ENCODE results near the gene BMP8A.
"Not testable (repeated sequence)": the region's sequence is repeated elsewhere in the genome, so short reads cannot be mapped to it uniquely, and the experiment has no call there.

Gene BMP8A

DNA sequence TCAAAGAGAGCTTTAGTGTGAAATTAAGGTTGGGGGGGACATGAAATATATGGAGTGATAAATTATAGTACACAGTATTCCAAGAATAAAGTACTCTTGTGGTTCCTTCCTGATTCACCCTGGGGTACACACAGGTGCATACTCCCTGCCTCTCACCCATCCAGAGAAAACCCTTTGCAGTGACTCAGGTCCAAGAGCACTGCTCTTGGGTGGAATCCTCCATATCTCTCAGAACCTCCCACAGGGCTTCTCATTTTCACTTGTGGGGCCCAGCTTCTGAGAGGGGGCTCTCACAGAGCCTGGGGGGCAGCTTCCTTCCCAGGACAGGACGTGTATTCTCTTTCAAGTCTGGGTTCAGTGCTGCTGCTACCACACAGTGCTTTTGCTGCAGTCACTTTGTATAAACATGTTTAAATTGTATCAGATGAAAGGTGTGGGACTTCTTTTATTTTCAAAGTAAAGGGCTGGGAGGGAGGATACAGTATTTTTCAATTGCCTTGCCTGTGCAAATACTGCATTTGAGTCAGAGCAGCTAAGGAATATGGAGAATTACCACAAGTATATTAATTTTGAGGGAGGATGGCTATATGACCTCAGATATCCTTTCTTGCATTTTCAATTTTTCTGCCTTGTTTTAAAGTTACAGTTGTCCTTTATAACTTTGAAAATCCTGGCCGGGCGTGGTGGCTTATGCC lies 24.9 kb upstream of the BMP8A start:
- TF ChIP-seq, protein P1, sequence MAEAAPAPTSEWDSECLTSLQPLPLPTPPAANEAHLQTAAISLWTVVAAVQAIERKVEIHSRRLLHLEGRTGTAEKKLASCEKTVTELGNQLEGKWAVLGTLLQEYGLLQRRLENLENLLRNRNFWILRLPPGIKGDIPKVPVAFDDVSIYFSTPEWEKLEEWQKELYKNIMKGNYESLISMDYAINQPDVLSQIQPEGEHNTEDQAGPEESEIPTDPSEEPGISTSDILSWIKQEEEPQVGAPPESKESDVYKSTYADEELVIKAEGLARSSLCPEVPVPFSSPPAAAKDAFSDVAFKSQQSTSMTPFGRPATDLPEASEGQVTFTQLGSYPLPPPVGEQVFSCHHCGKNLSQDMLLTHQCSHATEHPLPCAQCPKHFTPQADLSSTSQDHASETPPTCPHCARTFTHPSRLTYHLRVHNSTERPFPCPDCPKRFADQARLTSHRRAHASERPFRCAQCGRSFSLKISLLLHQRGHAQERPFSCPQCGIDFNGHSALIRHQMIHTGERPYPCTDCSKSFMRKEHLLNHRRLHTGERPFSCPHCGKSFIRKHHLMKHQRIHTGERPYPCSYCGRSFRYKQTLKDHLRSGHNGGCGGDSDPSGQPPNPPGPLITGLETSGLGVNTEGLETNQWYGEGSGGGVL (tag by site-specific recombination; IDR thresholded peaks at IDR 0.05) = no peak
- TF ChIP-seq, protein P2, sequence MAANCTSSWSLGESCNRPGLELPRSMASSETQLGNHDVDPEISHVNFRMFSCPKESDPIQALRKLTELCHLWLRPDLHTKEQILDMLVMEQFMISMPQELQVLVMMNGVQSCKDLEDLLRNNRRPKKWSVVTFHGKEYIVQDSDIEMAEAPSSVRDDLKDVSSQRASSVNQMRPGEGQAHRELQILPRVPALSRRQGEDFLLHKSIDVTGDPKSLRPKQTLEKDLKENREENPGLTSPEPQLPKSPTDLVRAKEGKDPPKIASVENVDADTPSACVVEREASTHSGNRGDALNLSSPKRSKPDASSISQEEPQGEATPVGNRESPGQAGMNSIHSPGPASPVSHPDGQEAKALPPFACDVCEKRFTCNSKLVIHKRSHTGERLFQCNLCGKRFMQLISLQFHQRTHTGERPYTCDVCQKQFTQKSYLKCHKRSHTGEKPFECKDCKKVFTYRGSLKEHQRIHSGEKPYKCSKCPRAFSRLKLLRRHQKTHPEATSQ (tag by site-specific recombination; IDR thresholded peaks at IDR 0.05) = no peak
- TF ChIP-seq ZNF426 (tag by site-specific recombination; IDR thresholded peaks at IDR 0.05) (no peak), ZNF837 (tag by site-specific recombination; IDR thresholded peaks at IDR 0.05) (no peak)
- TF ChIP-seq, protein P3, sequence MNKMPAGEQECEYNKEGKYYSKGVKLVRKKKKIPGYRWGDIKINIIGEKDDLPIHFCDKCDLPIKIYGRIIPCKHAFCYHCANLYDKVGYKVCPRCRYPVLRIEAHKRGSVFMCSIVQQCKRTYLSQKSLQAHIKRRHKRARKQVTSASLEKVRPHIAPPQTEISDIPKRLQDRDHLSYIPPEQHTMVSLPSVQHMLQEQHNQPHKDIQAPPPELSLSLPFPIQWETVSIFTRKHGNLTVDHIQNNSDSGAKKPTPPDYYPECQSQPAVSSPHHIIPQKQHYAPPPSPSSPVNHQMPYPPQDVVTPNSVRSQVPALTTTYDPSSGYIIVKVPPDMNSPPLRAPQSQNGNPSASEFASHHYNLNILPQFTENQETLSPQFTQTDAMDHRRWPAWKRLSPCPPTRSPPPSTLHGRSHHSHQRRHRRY (tag by site-specific recombination; IDR thresholded peaks at IDR 0.05) = no peak
- Histone ChIP-seq H3K4me3 (ENCODE audit: low read depth, low read length) (no peak overlapping the region), H3K9me3 (ENCODE audit: control insufficient read depth, insufficient read depth, low read depth, low read length) (no peaks in the 10 kb centered on the region), H3K36me3 (ENCODE audit: control insufficient read depth in 2 of 2, insufficient read depth in 1 of 2, low read length in 2 of 2) (peaks cover 36 to 96% of the 10 kb centered on the region in 2 experiments), H3K27ac (ENCODE audit: extremely low read depth, low read depth, low read length) (no peak overlapping the region), H3K4me1 (ENCODE audit: control insufficient read depth, insufficient read depth, low read length) (no peaks in the 10 kb centered on the region)
- ChIA-PET POLR2A (no interaction called here), CTCF (interaction anchor here (0.5 to 0.9 kb wide), 2 partner anchors 72 to 273 kb away, joined by 3 read pairs; no protein-coding TSS in a partner anchor)

DNA sequence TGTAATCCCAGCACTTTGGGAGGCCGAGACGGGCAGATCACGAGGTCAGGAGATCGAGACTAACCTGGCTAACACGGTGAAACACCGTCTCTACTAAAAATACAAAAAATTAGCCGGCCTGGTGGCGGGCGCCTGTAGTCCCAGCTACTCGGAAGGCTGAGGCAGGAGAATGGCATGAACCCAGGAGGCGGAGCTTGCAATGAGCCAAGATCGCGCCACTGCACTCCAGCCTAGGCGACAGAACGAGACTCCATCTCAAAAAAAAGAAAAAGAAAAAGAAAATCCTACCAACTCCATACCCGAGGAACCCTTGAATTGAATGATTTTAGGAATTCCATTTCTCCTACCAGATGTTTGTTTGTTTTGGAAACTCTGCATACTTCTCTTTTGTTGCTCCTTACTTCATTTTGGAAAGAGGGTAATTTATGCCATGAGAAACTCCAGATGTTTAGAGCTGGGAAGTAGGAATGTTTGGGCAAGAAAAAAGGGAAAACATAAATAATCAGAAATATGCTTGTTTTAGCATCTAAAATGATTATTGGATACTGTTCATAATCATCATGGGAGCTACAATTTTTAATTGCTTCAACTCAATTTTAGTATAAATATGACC lies 24.2 kb upstream of the BMP8A start:
- POLR2A ChIA-PET; H3K9me3 ChIP-seq (ENCODE audit: control insufficient read depth, insufficient read depth, low read depth, low read length); H3K4me3 ChIP-seq (ENCODE audit: low read depth, low read length); H3K27ac ChIP-seq (ENCODE audit: extremely low read depth, low read depth, low read length); H3K4me1 ChIP-seq (ENCODE audit: control insufficient read depth, insufficient read depth, low read length): not testable (repeated sequence)
- CTCF ChIA-PET = interaction anchor here (1.2 kb wide), 1 partner anchor 72 kb away, joined by 7 read pairs; no protein-coding TSS in a partner anchor
- peaks cover 33 to 96% of the 10 kb centered on the region in 2 experiments for H3K36me3 ChIP-seq (ENCODE audit: control insufficient read depth in 2 of 2, insufficient read depth in 1 of 2, low read length in 2 of 2)

DNA sequence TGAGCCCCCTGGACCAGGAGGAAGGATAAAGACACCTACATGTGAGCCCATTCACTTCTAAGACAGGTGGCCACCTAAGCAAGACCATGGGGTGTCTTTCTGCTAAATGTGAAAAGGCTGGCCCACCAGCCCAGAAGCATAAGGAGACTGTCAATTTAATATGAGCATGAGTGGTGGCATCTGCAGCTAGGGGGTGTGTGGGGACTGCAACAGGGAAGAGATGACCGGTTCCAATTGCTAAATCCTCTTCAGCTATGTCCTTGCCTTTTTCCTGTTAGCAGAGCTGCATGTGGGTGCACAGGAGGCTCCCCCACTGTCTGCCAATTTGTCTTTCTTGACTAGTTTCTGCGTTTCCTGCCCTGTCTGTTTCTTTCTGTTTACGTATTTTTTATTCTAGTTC lies 22.3 kb upstream of the BMP8A start:
- TF ChIP-seq, protein P4, sequence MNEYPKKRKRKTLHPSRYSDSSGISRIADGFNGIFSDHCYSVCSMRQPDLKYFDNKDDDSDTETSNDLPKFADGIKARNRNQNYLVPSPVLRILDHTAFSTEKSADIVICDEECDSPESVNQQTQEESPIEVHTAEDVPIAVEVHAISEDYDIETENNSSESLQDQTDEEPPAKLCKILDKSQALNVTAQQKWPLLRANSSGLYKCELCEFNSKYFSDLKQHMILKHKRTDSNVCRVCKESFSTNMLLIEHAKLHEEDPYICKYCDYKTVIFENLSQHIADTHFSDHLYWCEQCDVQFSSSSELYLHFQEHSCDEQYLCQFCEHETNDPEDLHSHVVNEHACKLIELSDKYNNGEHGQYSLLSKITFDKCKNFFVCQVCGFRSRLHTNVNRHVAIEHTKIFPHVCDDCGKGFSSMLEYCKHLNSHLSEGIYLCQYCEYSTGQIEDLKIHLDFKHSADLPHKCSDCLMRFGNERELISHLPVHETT (tag by site-specific recombination; IDR thresholded peaks at IDR 0.05) = no peak
- TF ChIP-seq, protein P5, sequence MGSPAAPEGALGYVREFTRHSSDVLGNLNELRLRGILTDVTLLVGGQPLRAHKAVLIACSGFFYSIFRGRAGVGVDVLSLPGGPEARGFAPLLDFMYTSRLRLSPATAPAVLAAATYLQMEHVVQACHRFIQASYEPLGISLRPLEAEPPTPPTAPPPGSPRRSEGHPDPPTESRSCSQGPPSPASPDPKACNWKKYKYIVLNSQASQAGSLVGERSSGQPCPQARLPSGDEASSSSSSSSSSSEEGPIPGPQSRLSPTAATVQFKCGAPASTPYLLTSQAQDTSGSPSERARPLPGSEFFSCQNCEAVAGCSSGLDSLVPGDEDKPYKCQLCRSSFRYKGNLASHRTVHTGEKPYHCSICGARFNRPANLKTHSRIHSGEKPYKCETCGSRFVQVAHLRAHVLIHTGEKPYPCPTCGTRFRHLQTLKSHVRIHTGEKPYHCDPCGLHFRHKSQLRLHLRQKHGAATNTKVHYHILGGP (tag by site-specific recombination; IDR thresholded peaks at IDR 0.05) = no peak
- TF ChIP-seq, protein P6, sequence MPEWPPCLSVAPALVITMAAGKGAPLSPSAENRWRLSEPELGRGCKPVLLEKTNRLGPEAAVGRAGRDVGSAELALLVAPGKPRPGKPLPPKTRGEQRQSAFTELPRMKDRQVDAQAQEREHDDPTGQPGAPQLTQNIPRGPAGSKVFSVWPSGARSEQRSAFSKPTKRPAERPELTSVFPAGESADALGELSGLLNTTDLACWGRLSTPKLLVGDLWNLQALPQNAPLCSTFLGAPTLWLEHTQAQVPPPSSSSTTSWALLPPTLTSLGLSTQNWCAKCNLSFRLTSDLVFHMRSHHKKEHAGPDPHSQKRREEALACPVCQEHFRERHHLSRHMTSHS (tag by site-specific recombination; IDR thresholded peaks at IDR 0.05) = no peak
- no peak for TF ChIP-seq ZNF311 (tag by site-specific recombination; IDR thresholded peaks at IDR 0.05; ENCODE audit: borderline replicate concordance)
- TF ChIP-seq, protein P7, sequence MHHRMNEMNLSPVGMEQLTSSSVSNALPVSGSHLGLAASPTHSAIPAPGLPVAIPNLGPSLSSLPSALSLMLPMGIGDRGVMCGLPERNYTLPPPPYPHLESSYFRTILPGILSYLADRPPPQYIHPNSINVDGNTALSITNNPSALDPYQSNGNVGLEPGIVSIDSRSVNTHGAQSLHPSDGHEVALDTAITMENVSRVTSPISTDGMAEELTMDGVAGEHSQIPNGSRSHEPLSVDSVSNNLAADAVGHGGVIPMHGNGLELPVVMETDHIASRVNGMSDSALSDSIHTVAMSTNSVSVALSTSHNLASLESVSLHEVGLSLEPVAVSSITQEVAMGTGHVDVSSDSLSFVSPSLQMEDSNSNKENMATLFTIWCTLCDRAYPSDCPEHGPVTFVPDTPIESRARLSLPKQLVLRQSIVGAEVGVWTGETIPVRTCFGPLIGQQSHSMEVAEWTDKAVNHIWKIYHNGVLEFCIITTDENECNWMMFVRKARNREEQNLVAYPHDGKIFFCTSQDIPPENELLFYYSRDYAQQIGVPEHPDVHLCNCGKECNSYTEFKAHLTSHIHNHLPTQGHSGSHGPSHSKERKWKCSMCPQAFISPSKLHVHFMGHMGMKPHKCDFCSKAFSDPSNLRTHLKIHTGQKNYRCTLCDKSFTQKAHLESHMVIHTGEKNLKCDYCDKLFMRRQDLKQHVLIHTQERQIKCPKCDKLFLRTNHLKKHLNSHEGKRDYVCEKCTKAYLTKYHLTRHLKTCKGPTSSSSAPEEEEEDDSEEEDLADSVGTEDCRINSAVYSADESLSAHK (tag by site-specific recombination; IDR thresholded peaks at IDR 0.05) = no peak
- ChIA-PET POLR2A (interaction anchor here (1.1 kb wide), 1 partner anchor 70 kb away, joined by 3 read pairs; no protein-coding TSS in a partner anchor), CTCF (interaction anchor here (0.9 kb wide), 1 partner anchor 70 kb away, joined by 5 read pairs; no protein-coding TSS in a partner anchor)
- H3K4me1 ChIP-seq (ENCODE audit: control insufficient read depth, insufficient read depth, low read length) = no peaks in the 10 kb centered on the region
- H3K4me3 ChIP-seq (ENCODE audit: low read depth, low read length) = no peak overlapping the region
- peaks cover 18 to 95% of the 10 kb centered on the region in 2 experiments for H3K36me3 ChIP-seq (ENCODE audit: control insufficient read depth in 2 of 2, insufficient read depth in 1 of 2, low read length in 2 of 2)
- no peaks in the 10 kb centered on the region for H3K9me3 ChIP-seq (ENCODE audit: control insufficient read depth, insufficient read depth, low read depth, low read length)
- no peak overlapping the region for H3K27ac ChIP-seq (ENCODE audit: extremely low read depth, low read depth, low read length)

All from HEK293 (cell line).